DOHH2 (cell line): ENCODE measurements around the gene PRKCE.

Experiments used
- H3F3A ChIP-seq: fragments of 200-600 bp; sonication (generic), shearing (Covaris generic); 2 replicates; pipeline ENCODE4 v1.6.0; 2016; ENCODE audit warnings: antibody characterized with exemption, mild to moderate bottlenecking; ENCODE audit not compliant: control insufficient read depth, insufficient read depth
- H3K27ac ChIP-seq: fragments of 200-600 bp; sonication (generic); 2 replicates; pipeline ENCODE4 v1.5.1; 2014; ENCODE audit warnings: low read depth, mild to moderate bottlenecking, low read length, moderate library complexity
- H3K27me3 ChIP-seq: fragments of 200-600 bp; sonication (generic); 2 replicates; pipeline ENCODE4 v1.6.1; 2014; ENCODE audit warnings: mild to moderate bottlenecking, low read length, mixed read lengths; ENCODE audit not compliant: control insufficient read depth
- H3K36me3 ChIP-seq: fragments of 200-600 bp; sonication (generic); 2 replicates; pipeline ENCODE4 v1.6.1; 2014; ENCODE audit warnings: mild to moderate bottlenecking, low read length, moderate library complexity, mixed read lengths; ENCODE audit not compliant: control insufficient read depth
- H3K4me1 ChIP-seq: fragments of 200-600 bp; sonication (generic); 2 replicates; pipeline ENCODE4 v1.6.1; 2014; ENCODE audit warnings: mild to moderate bottlenecking, low read length, mixed read lengths; ENCODE audit not compliant: control insufficient read depth
- H3K4me2 ChIP-seq: fragments of 200-600 bp; sonication (generic); 2 replicates; pipeline ENCODE4 v1.6.0; 2014; ENCODE audit warnings: mild to moderate bottlenecking, low read length, moderate library complexity
- H3K4me3 ChIP-seq: fragments of 200-600 bp; sonication (generic); 2 replicates; pipeline ENCODE4 v1.5.1; 2014; ENCODE audit warnings: mild to moderate bottlenecking, low read length, mixed read lengths
- H3K79me2 ChIP-seq: fragments of 200-600 bp; sonication (generic); 2 replicates; pipeline ENCODE4 v1.6.1; 2014; ENCODE audit warnings: mild to moderate bottlenecking, low read length, mixed read lengths; ENCODE audit not compliant: control insufficient read depth
- H3K9me2 ChIP-seq: fragments of 200-600 bp; sonication (generic); replicated peaks from 2 replicates; pipeline ENCODE4 v1.6.1; 2014; ENCODE audit warnings: mild to moderate bottlenecking, low read length, mixed read lengths; ENCODE audit not compliant: control insufficient read depth
- H3K9me3 ChIP-seq: fragments of 200-600 bp; sonication (generic); 2 replicates; pipeline ENCODE4 v1.6.1; 2014; ENCODE audit warnings: antibody characterized with exemption, low read length, mixed read lengths; ENCODE audit not compliant: control insufficient read depth, insufficient read depth
- H4K20me1 ChIP-seq: fragments of 200-600 bp; sonication (generic); 2 replicates; pipeline ENCODE4 v1.6.0; 2014; ENCODE audit warnings: low read depth, mild to moderate bottlenecking, antibody characterized with exemption, low read length, moderate library complexity; ENCODE audit not compliant: control insufficient read depth, insufficient read depth
- EZH2phosphoT487 ChIP-seq: fragments of 200-600 bp; sonication (generic); IDR thresholded peaks from 2 replicates; pipeline ENCODE4 v1.6.1; 2017; ENCODE audit warnings: borderline replicate concordance, mild to moderate bottlenecking, antibody characterized with exemption, low read length, moderate library complexity, mixed read lengths
- TF ChIP-seq, protein P1 (sequence below): fragments of 200-600 bp; sonication (generic); IDR thresholded peaks from one replicate; pipeline ENCODE4 v1.5.1; 2014; ENCODE audit warnings: antibody characterized with exemption, mild to moderate bottlenecking, low read depth, low read length; ENCODE audit not compliant: poor library complexity, severe bottlenecking

PRKCE gene

DNA sequence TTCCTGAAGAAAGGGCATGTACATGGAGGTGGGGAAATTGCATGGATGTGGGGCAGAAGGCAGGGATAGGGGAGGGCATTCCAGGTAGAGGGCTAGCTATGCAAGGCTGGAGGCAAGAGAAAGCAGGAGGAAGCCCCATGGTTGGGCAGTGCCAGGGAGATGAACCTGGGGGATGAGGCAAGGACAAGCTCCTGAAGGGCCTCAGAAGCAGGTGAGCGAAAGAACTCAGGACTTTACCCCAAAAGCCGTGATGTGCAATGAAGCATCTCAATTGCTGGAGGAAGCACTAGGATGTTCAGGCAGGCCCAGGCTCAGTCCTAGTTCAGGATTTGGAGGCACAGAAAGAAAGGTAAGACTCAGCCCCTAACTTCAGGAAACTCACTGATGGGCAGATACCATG lies 528.7 kb downstream of the PRKCE start:
- Histone ChIP-seq H3K79me2 (no peaks in the 10 kb centered on the region), H3K27me3 (no peaks in the 10 kb centered on the region), H3K4me1 (no peaks in the 10 kb centered on the region), H3K9me3 (no peaks in the 10 kb centered on the region), H4K20me1 (no peaks in the 10 kb centered on the region), H3K4me2 (no peak overlapping the region), H3K4me3 (no peak overlapping the region), H3K27ac (no peak overlapping the region), H3K36me3 (no peaks in the 10 kb centered on the region), H3F3A (no peaks in the 10 kb centered on the region), H3K9me2 (no peaks in the 10 kb centered on the region)
- TF ChIP-seq EZH2phosphoT487, result no peak
- TF ChIP-seq, protein P1, sequence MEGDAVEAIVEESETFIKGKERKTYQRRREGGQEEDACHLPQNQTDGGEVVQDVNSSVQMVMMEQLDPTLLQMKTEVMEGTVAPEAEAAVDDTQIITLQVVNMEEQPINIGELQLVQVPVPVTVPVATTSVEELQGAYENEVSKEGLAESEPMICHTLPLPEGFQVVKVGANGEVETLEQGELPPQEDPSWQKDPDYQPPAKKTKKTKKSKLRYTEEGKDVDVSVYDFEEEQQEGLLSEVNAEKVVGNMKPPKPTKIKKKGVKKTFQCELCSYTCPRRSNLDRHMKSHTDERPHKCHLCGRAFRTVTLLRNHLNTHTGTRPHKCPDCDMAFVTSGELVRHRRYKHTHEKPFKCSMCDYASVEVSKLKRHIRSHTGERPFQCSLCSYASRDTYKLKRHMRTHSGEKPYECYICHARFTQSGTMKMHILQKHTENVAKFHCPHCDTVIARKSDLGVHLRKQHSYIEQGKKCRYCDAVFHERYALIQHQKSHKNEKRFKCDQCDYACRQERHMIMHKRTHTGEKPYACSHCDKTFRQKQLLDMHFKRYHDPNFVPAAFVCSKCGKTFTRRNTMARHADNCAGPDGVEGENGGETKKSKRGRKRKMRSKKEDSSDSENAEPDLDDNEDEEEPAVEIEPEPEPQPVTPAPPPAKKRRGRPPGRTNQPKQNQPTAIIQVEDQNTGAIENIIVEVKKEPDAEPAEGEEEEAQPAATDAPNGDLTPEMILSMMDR, result no peak

DNA sequence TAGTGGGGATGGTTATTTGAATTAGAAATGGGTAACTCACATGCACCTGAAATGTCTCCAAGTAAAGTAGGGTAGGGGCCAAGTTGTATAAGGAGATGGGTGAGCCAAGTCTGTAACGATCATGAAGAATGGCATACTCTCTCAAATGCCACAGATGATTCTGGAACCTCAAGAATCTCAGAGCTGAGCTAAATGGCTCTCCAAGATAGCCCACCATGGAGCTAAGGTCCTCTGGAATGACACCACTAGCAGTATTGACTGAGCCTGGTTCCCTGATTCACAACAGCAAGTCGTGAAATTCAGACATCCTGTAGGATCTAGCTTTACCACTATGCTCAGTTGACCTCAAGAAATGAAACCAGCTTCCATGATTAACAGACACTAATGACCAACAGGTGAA lies 529.8 kb downstream of the PRKCE start:
- TF ChIP-seq EZH2phosphoT487, result no peak
- TF ChIP-seq, protein P1, result no peak
- Histone ChIP-seq H3F3A (no peaks in the 10 kb centered on the region), H3K9me2 (no peaks in the 10 kb centered on the region), H3K4me2 (no peak overlapping the region), H3K36me3 (no peaks in the 10 kb centered on the region), H3K9me3 (no peaks in the 10 kb centered on the region), H3K27ac (no peak overlapping the region), H4K20me1 (no peaks in the 10 kb centered on the region), H3K4me3 (no peak overlapping the region), H3K4me1 (no peaks in the 10 kb centered on the region), H3K27me3 (no peaks in the 10 kb centered on the region), H3K79me2 (no peaks in the 10 kb centered on the region)

DNA sequence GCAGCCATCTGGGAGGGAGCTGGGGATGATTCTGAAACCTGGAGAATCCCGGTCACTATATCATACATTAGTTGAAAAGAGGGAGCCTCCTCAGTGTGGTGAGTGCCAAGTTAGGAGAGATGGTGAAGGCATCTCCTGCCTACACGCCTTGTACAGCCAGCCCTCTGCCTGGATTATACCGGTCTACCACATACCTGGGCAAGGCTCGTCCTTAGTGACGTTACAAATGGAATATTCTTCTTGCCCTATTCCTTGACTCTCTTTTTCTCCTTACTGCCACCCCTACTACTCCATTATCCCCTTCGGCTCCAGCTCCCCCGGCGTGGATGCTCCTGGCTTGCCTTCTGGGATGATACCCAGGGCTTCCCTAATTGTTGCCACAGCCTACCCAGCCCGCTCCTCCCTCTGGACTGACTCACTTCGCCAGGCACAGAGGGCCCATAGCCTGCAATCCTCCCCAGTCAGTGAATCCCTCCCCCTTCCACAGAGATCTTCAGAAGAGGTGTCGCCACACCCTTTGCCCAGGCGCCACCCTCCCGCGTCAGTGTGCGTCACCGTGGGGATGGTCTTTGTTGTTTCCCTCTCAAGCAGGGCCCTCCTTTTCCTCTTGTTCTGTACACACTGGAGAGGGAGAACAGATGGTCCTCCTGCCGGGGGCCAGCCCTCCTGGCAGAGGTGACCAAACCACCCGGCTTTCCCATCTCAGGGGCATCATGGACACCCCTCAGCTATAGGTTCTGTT lies 530.5 kb downstream of the PRKCE start:
- Histone ChIP-seq H3K4me2 (no peak overlapping the region), H3K79me2 (no peaks in the 10 kb centered on the region), H3K9me3 (no peaks in the 10 kb centered on the region), H3K27me3 (no peaks in the 10 kb centered on the region), H3K4me3 (no peak overlapping the region), H3K36me3 (no peaks in the 10 kb centered on the region), H3F3A (no peaks in the 10 kb centered on the region), H4K20me1 (no peaks in the 10 kb centered on the region), H3K27ac (no peak overlapping the region), H3K9me2 (no peaks in the 10 kb centered on the region), H3K4me1 (no peaks in the 10 kb centered on the region)
- TF ChIP-seq, protein P1, result no peak
- TF ChIP-seq EZH2phosphoT487, result no peak
